Endothelial cell (in vitro differentiated cells): ENCODE measurements around the gene DAG1. TPM values are rescaled to one million over a fixed set of nuclear protein-coding genes. Genes with fewer than 3 reads are reported as not detected.

Source experiments
- DNase-seq: peaks from one replicate; pipeline ENCODE4 v3.0.0; 2021; ENCODE audit warnings: low spot score
- H3K27ac Mint-ChIP-seq: one replicate; pipeline ENCODE4 v1.8.0; 2021; ENCODE audit warnings: mixed read lengths, inconsistent platforms; ENCODE audit not compliant: unreplicated experiment
- H3K27me3 Mint-ChIP-seq: one replicate; pipeline ENCODE4 v1.8.0; 2021; ENCODE audit warnings: mild to moderate bottlenecking, moderate library complexity, mixed read lengths, inconsistent platforms; ENCODE audit not compliant: unreplicated experiment
- H3K36me3 Mint-ChIP-seq: one replicate; pipeline ENCODE4 v1.8.0; 2021; ENCODE audit warnings: mild to moderate bottlenecking, low read depth, mixed read lengths, inconsistent platforms; ENCODE audit not compliant: unreplicated experiment
- H3K4me1 Mint-ChIP-seq: one replicate; pipeline ENCODE4 v1.8.0; 2021; ENCODE audit warnings: mild to moderate bottlenecking, mixed read lengths, inconsistent platforms; ENCODE audit not compliant: unreplicated experiment
- H3K4me3 Mint-ChIP-seq: one replicate; pipeline ENCODE4 v1.8.0; 2021; ENCODE audit warnings: mild to moderate bottlenecking, mixed read lengths, inconsistent platforms; ENCODE audit not compliant: unreplicated experiment
- H3K9me3 Mint-ChIP-seq: one replicate; pipeline ENCODE4 v1.8.0; 2021; ENCODE audit warnings: mixed read lengths, inconsistent platforms; ENCODE audit not compliant: unreplicated experiment
- CTCF ChIP-seq: fragments of 200-600 bp; sonication (generic); IDR thresholded peaks from one replicate; pipeline ENCODE4 v1.5.0; 2021; ENCODE audit warnings: antibody characterized with exemption; ENCODE audit not compliant: unreplicated experiment
- total RNA-seq: library from RNA; stranded (reverse); fragmentation: NEBNext Ultra II Directional; extraction: Animal tissue kit (Norgen Biotek cat#: 25700); gene quantifications from one replicate; pipeline ENCODE4 v1.2.1, GENCODE V29; 2021; ENCODE audit not compliant: unreplicated experiment

The DAG1 gene
- total RNA-seq, 1 donor from 2014 or later: 54.8 TPM

- no peak for TF ChIP-seq CTCF
- H3K4me1 Mint-ChIP-seq: peaks cover 23% of the 10 kb centered on the region
- peak overlapping the region; percentile 37 for H3K4me3 Mint-ChIP-seq
- H3K36me3 Mint-ChIP-seq: peaks cover 9% of the 10 kb centered on the region
- peaks cover 4% of the 10 kb centered on the region for H3K27me3 Mint-ChIP-seq
- H3K27ac Mint-ChIP-seq: no peak overlapping the region
- no peak for DNase-seq
- no peaks in the 10 kb centered on the region for H3K9me3 Mint-ChIP-seq
These were observed 86.6 kb downstream of the DAG1 start for GRCh38 chr3:49556500-49557275.

GRCh38 chr3:49563040-49563578 is 93.0 kb downstream of the DAG1 start:
- Mint-ChIP-seq H3K4me3 (no peak overlapping the region), H3K27ac (no peak overlapping the region), H3K4me1 (no peaks in the 10 kb centered on the region), H3K36me3 (peaks cover 6% of the 10 kb centered on the region), H3K9me3 (no peaks in the 10 kb centered on the region), H3K27me3 (no peaks in the 10 kb centered on the region)
- TF ChIP-seq CTCF: no peak
- DNase-seq: no peak

- Mint-ChIP-seq H3K4me1 (no peaks in the 10 kb centered on the region), H3K27me3 (no peaks in the 10 kb centered on the region), H3K4me3 (no peak overlapping the region), H3K36me3 (no peaks in the 10 kb centered on the region), H3K9me3 (no peaks in the 10 kb centered on the region), H3K27ac (no peak overlapping the region)
- no peak for DNase-seq
- no peak for TF ChIP-seq CTCF
These were observed 93.7 kb downstream of the DAG1 start for GRCh38 chr3:49563766-49564165.

GRCh38 chr3:49566312-49566711 is 96.2 kb downstream of the DAG1 start:
- no peaks in the 10 kb centered on the region for H3K27me3 Mint-ChIP-seq
- H3K36me3 Mint-ChIP-seq: no peaks in the 10 kb centered on the region
- H3K9me3 Mint-ChIP-seq: no peaks in the 10 kb centered on the region
- peaks cover 13% of the 10 kb centered on the region for H3K4me1 Mint-ChIP-seq
- DNase-seq: no peak
- no peak for TF ChIP-seq CTCF
- H3K27ac Mint-ChIP-seq: no peak overlapping the region
- no peak overlapping the region for H3K4me3 Mint-ChIP-seq

- no peak for TF ChIP-seq CTCF
- no peak overlapping the region for H3K4me3 Mint-ChIP-seq
- H3K4me1 Mint-ChIP-seq: peaks cover 13% of the 10 kb centered on the region
- no peak overlapping the region for H3K27ac Mint-ChIP-seq
- H3K9me3 Mint-ChIP-seq: no peaks in the 10 kb centered on the region
- no peaks in the 10 kb centered on the region for H3K36me3 Mint-ChIP-seq
- no peak for DNase-seq
- H3K27me3 Mint-ChIP-seq: no peaks in the 10 kb centered on the region
These were observed 97.3 kb downstream of the DAG1 start for GRCh38 chr3:49567406-49567805.
